ENCODE results near the gene GPRIN1. TPM values are rescaled to one million over a fixed set of nuclear protein-coding genes. Genes with fewer than 3 reads are reported as not detected.

GPRIN1 gene
- total RNA-seq, 1 experiment from 2014 or later, result 8.5 TPM

GRCh38 chr5:176606032-176606431 lies 3.9 kb downstream of the GPRIN1 start (continued):
- TF ChIP-seq MYBL2 (CRISPR knock-in tag; IDR thresholded peaks at IDR 0.05), result no peak
- no peak for TF ChIP-seq FOXP1 (CRISPR knock-in tag; IDR thresholded peaks at IDR 0.05; ENCODE audit: borderline replicate concordance)

GRCh38 chr5:176603091-176603490 lies 6.9 kb downstream of the GPRIN1 start:
- Mint-ChIP-seq H3K4me3 (no peak overlapping the region), H3K4me1 (peaks cover 12% of the 10 kb centered on the region), H3K27me3 (ENCODE audit: low read depth) (peaks cover 12% of the 10 kb centered on the region), H3K9me3 (no peaks in the 10 kb centered on the region), H3K36me3 (peaks cover 6% of the 10 kb centered on the region), H3K27ac (peak overlapping the region; percentile 28; the same call in 1 of the 2 replicates)
- no peak; the same call in 1 of the 2 replicates for ATAC-seq
- CTCF ChIA-PET, result interaction anchor here (1.3 kb wide), 1 partner anchor 197 kb away, joined by 3 read pairs; no protein-coding TSS in a partner anchor
- POLR2A ChIA-PET, result no interaction called here
- DNase-seq (ENCODE audit: low spot score), result no peak
- TF ChIP-seq CTCF (IDR thresholded peaks at IDR 0.05), result no peak
- TF ChIP-seq FOXP1 (CRISPR knock-in tag; IDR thresholded peaks at IDR 0.05; ENCODE audit: borderline replicate concordance), result no peak
- TF ChIP-seq CREB1 (CRISPR knock-in tag; IDR thresholded peaks at IDR 0.05), result no peak
- no peak for TF ChIP-seq E2F5 (CRISPR knock-in tag; IDR thresholded peaks at IDR 0.05)
- no peak for TF ChIP-seq SP1 (CRISPR knock-in tag; conservative IDR thresholded peaks at IDR 0.05)
- no peak for TF ChIP-seq ZNF416 (CRISPR knock-in tag; IDR thresholded peaks at IDR 0.05)

- H3K36me3 Mint-ChIP-seq, result peaks cover 6% of the 10 kb centered on the region
- TF ChIP-seq E2F1 (CRISPR knock-in tag; IDR thresholded peaks at IDR 0.05) (no peak), NR1H2 (CRISPR knock-in tag; IDR thresholded peaks at IDR 0.05) (no peak), OVOL2 (CRISPR knock-in tag; IDR thresholded peaks at IDR 0.05; ENCODE audit: borderline replicate concordance) (no peak), ZNF281 (CRISPR knock-in tag; IDR thresholded peaks at IDR 0.05) (no peak), FOXP4 (CRISPR knock-in tag; IDR thresholded peaks at IDR 0.05) (no peak), KAT7 (CRISPR knock-in tag; IDR thresholded peaks at IDR 0.05; ENCODE audit: borderline replicate concordance) (no peak), HMGXB4 (CRISPR knock-in tag; IDR thresholded peaks at IDR 0.05) (no peak), ZBTB21 (CRISPR knock-in tag; IDR thresholded peaks at IDR 0.05; ENCODE audit: borderline replicate concordance) (no peak), NR2C2 (CRISPR knock-in tag; IDR thresholded peaks at IDR 0.05) (no peak), AFF4 (CRISPR knock-in tag; IDR thresholded peaks at IDR 0.05; ENCODE audit: borderline replicate concordance) (no peak)
- ChIA-PET CTCF (interaction anchor here (1.0 to 1.3 kb wide), 2 partner anchors 10 to 196 kb away, joined by 3 read pairs; no protein-coding TSS in a partner anchor), POLR2A (no interaction called here)
- DNase-seq (ENCODE audit: low spot score) (no peak), ATAC-seq (no peak)
- H3K4me1 Mint-ChIP-seq, result peaks cover 12% of the 10 kb centered on the region
- H3K9me3 Mint-ChIP-seq, result no peaks in the 10 kb centered on the region
- no peak overlapping the region for H3K27ac Mint-ChIP-seq
- peaks cover 11% of the 10 kb centered on the region for H3K27me3 Mint-ChIP-seq (ENCODE audit: low read depth)
- no peak overlapping the region for H3K4me3 Mint-ChIP-seq
These were observed 8.0 kb downstream of the GPRIN1 start for GRCh38 chr5:176601901-176602482.

Measured in WTC11 (cell line).